C4-2B (cell line): ENCODE data around the gene RPL41.

ENCODE experiments used
- ZFX ChIP-seq: fragments of 450-650 bp; IDR thresholded peaks from 2 replicates; pipeline ENCODE4 v1.6.1; 2017
- TF ChIP-seq, protein P1 (sequence below): fragments of 450-650 bp; conservative IDR thresholded peaks from 2 replicates; pipeline ENCODE4 v1.5.1; 2017; ENCODE audit warnings: mild to moderate bottlenecking

- TF ChIP-seq, protein P1, sequence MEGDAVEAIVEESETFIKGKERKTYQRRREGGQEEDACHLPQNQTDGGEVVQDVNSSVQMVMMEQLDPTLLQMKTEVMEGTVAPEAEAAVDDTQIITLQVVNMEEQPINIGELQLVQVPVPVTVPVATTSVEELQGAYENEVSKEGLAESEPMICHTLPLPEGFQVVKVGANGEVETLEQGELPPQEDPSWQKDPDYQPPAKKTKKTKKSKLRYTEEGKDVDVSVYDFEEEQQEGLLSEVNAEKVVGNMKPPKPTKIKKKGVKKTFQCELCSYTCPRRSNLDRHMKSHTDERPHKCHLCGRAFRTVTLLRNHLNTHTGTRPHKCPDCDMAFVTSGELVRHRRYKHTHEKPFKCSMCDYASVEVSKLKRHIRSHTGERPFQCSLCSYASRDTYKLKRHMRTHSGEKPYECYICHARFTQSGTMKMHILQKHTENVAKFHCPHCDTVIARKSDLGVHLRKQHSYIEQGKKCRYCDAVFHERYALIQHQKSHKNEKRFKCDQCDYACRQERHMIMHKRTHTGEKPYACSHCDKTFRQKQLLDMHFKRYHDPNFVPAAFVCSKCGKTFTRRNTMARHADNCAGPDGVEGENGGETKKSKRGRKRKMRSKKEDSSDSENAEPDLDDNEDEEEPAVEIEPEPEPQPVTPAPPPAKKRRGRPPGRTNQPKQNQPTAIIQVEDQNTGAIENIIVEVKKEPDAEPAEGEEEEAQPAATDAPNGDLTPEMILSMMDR, result no peak
- TF ChIP-seq ZFX, result no peak
Measured at GRCh38 chr12:56130876-56131275, 14.4 kb downstream of the RPL41 start.
